T-helper 1 cell treated with Interleukin-12 subunit alpha and Interleukin-12 subunit beta and Interleukin-4 antibody, amounts not matched to agents 30 ng/mL and 1 ng/mL, for 36 hours (primary cell): ENCODE measurements around the gene SLC2A8. TPM values are rescaled to one million over a fixed set of nuclear protein-coding genes. Genes with fewer than 3 reads are reported as not detected.

ENCODE experiments used
- intact Hi-C: fragments of 100-400 bp; cut with micrococcal nuclease; formaldehyde crosslinking; loops from one replicate; pipeline ENCODE4 v1.15.1; 2024
- total RNA-seq: library from RNA; stranded (reverse); gene quantifications from 2 replicates; pipeline ENCODE4 v1.2.3, GENCODE V29; 2022

SLC2A8 gene, protein sequence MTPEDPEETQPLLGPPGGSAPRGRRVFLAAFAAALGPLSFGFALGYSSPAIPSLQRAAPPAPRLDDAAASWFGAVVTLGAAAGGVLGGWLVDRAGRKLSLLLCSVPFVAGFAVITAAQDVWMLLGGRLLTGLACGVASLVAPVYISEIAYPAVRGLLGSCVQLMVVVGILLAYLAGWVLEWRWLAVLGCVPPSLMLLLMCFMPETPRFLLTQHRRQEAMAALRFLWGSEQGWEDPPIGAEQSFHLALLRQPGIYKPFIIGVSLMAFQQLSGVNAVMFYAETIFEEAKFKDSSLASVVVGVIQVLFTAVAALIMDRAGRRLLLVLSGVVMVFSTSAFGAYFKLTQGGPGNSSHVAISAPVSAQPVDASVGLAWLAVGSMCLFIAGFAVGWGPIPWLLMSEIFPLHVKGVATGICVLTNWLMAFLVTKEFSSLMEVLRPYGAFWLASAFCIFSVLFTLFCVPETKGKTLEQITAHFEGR
- 7.1 and 7.4 TPM in 2 replicates for total RNA-seq

DNA sequence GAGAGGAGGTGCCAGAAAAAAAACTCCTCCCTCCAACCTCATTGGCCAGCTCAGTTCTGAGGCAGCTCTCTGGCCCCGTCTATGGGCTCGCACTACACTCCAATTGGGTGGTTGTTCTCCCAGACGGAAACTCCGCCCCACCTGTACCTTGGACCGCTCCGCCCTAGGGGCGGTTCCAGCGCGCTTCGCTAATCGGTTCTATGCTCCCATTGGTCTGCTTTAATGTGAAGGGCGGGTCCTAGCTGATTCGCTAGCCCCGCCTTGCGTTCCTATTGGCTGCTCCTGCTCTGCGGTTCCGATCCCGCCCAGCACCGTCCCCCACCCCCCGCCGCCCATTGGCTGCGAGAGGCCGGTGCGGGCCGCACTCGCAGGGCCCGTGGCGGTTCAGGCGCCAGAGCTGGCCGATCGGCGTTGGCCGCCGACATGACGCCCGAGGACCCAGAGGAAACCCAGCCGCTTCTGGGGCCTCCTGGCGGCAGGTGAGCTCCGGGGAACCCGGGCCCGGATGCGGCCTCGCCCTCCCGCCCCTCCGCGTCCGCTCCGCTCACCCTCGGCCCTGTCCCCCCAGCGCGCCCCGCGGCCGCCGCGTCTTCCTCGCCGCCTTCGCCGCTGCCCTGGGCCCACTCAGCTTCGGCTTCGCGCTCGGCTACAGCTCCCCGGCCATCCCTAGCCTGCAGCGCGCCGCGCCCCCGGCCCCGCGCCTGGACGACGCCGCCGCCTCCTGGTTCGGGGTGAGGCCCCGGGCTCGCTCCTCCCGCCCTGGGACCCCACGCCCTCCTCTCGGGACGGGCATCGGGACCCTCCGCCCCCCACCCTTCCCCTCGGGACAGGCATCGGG lies at the start of gene SLC2A8:
Gene SLC2A8 (plus strand): TSS at position 362 of the 838 bp plus-strand sequence. CDS start 62 bp downstream, at position 424.
- intact Hi-C loops, result loop anchor here (1.0 to 5.0 kb wide), 14 partner anchors 9 to 1805 kb away; partner anchors contain the start of genes LRSAM1, NAIF1, PTGES2 and RALGPS1

GRCh38 chr9:127347831-127348776 lies 48.9 kb upstream of the SLC2A8 start:
- intact Hi-C loops, result no loop called here

DNA sequence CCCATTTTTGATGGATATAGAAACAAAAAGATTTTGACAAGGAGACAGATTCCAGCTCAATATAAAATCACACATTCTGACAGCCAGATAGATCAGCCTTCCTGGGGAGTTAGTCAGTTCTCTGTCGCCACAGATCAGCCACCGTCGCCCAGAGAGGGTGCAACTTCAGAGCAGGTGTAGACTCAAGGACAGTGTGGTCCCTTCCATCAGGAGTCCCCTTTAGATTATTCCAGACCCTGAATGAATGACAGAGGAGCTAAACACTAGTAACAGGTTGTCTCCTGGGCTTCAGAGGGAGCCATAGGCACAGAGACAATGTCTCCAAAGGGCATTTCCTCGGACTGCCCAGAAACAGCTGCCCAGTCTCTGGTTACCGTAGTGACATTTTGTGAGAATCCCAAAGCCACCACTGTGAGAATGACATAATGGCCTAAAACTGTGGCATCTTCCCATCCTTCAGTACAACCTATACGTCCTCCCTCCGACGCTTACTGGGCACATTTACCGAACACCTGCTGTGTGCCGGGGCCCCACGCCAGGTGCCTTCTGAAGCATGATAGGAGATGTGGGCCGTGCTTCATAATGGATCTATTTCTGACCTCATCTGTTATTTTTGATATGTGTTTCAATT lies 47.4 kb upstream of the SLC2A8 start:
- intact Hi-C loops, result no loop called here

DNA sequence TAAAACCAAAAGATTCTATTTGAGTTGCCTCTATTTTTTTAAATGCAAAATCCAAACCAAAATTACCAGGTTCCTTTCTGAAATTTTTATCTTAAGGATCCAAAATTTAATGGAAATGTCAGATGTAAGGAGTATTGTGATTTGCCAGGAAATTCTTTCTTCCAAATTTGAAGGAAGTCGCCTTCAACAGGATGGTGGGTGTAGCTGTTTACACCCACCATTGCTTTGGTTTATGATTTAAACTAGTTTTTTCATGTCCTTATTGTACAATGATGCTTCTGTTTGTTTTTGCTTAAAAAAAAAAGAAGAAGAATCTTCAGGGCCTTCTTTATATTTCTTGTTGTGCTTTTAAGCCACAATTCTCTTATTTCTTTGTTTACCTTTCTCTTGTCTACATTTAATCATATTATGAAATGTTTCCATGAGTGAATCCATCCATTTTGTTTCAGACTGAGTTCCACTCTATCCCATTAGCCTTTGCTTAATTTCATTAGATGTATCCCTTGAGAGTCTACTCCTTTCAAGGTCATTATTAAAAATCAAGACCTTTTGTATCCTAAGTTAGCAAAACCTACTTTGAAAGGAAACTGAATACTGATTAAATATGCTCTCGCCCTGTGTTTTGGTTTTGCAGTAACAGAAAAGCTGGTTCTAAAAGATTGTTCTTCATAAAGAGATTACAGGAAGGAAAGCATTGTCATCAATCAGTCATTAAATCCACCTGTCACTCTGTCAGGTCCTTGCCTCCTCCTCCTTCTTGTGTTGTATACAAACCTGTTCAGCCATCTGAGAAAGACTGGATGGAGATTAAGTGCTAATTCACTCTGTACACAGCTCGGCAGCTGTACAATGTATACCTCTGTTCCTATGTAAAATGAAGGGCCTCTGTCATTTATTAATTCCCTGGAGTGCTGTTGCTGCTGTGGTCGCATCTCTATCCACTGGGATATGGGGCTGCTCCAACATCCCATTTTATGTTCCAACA lies 45.5 kb upstream of the SLC2A8 start:
- intact Hi-C loops, result no loop called here

- intact Hi-C loops, result no loop called here
Observed at GRCh38 chr9:127353882-127354281, 43.1 kb upstream of the SLC2A8 start.

DNA sequence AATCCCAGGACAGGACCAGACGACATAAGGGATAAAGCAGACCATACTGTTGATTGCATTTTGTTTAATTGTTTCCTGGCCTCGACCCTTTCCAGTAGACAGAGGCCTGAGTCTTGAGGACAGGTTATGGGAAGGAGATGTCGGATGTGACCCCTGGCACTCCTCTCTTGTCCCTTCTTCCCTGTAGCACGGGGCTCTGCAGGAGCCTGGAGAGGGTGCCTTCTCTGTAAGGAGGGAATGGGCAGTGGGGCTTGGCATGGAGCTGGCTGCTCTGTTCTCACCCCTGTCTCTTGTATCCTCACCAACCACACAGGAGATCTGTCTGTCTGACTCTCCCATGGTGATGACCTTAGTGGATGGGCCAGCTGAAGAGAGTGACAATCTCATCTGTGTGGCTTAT lies 40.1 kb upstream of the SLC2A8 start:
- intact Hi-C loops, result no loop called here

GRCh38 chr9:127358023-127358535 lies 38.9 kb upstream of the SLC2A8 start:
- intact Hi-C loops, result no loop called here

GRCh38 chr9:127358770-127359169 lies 38.2 kb upstream of the SLC2A8 start:
- intact Hi-C loops, result no loop called here

- intact Hi-C loops, result no loop called here
Observed at GRCh38 chr9:127360250-127360649, 36.7 kb upstream of the SLC2A8 start.

DNA sequence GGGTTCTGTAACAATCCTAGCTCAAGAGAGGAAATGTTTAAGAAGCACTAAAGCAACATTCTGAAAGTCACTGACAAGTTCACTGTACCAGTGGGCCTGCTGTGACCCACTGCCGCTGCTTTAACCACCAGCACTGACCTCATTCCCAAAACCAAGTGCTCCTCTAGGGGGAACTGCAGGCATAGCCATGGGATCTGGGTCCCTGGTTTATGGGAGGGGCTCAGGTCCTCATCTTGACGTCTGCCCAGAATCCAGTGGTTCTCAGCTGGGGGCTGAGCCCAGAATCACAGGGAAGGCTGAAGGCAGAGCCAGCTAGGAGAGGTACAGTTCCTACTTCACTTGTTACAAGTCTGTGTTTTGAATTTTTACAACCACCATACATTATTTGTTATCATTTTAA lies 36.1 kb upstream of the SLC2A8 start:
- intact Hi-C loops, result no loop called here

- intact Hi-C loops, result no loop called here
Observed at GRCh38 chr9:127361561-127361960, 35.4 kb upstream of the SLC2A8 start.

- intact Hi-C loops, result no loop called here
Observed at GRCh38 chr9:127362829-127363228, 34.1 kb upstream of the SLC2A8 start.

DNA sequence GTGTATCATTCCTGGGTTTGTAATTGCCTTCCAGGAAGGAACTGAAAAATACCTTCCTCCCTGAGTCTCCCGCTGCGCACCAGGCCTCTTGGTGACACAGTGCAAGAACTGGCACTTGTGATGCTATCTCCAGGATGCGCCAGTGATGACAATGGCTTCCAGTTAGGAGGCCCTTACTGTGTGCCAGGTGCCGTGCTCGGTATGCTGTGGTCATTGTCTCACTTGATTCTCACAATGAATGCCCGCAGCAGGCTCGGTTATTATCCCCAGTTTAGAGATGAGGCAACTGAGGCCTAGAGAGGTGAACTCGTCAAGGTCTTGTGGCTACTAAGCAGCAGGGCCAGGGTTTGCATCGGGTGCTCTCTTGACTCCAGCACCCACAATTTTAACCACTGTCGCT lies 31.5 kb upstream of the SLC2A8 start:
- intact Hi-C loops, result no loop called here

- intact Hi-C loops, result no loop called here
Observed at GRCh38 chr9:127366594-127366993, 30.4 kb upstream of the SLC2A8 start.

GRCh38 chr9:127368852-127369402 lies 28.0 kb upstream of the SLC2A8 start:
- intact Hi-C loops, result no loop called here

- intact Hi-C loops, result no loop called here
Observed at GRCh38 chr9:127369428-127369827, 27.5 kb upstream of the SLC2A8 start.

GRCh38 chr9:127370147-127370579 lies 26.8 kb upstream of the SLC2A8 start:
- intact Hi-C loops, result no loop called here
